ENCODE results near the gene RHBDL1.

Gene RHBDL1

GRCh38 chr16:629185-629832 is 46.2 kb upstream of the RHBDL1 start:
- TF ChIP-seq CTCF (IDR thresholded peaks at IDR 0.05; ENCODE audit: borderline replicate concordance, insufficient read depth, low read depth, low read length) = no peak
- H3K4me3 ChIP-seq (ENCODE audit: low read depth, low read length) = no peak overlapping the region

GRCh38 chr16:629833-630248 is 45.6 kb upstream of the RHBDL1 start:
- no peak overlapping the region for H3K4me3 ChIP-seq (ENCODE audit: low read depth, low read length)
- no peak for TF ChIP-seq CTCF (IDR thresholded peaks at IDR 0.05; ENCODE audit: borderline replicate concordance, insufficient read depth, low read depth, low read length)

- no peak overlapping the region for H3K4me3 ChIP-seq (ENCODE audit: low read depth, low read length)
Observed at GRCh38 chr16:630249-630814, 45.1 kb upstream of the RHBDL1 start.

GRCh38 chr16:630815-631405 is 44.6 kb upstream of the RHBDL1 start, which contains the start of gene WFIKKN1:
WFIKKN1 (plus strand) TSS chr16:630985; CDS start chr16:631254, 269 bp downstream.
- no peak for TF ChIP-seq CTCF (IDR thresholded peaks at IDR 0.05; ENCODE audit: borderline replicate concordance, insufficient read depth, low read depth, low read length)
- no peak within 1 kb of the TSS for H3K4me3 ChIP-seq (ENCODE audit: low read depth, low read length)

More at GRCh38 chr16:630249-630814, 45.1 kb upstream of the RHBDL1 start:
- TF ChIP-seq CTCF (IDR thresholded peaks at IDR 0.05; ENCODE audit: borderline replicate concordance, insufficient read depth, low read depth, low read length) = no peak

- no peak for TF ChIP-seq CTCF (IDR thresholded peaks at IDR 0.05; ENCODE audit: borderline replicate concordance, insufficient read depth, low read depth, low read length)
- H3K4me3 ChIP-seq (ENCODE audit: low read depth, low read length) = no peak overlapping the region
Observed at GRCh38 chr16:631808-632358, 43.6 kb upstream of the RHBDL1 start.

- no peak for TF ChIP-seq CTCF (IDR thresholded peaks at IDR 0.05; ENCODE audit: borderline replicate concordance, insufficient read depth, low read depth, low read length)
- no peak overlapping the region for H3K4me3 ChIP-seq (ENCODE audit: low read depth, low read length)
Observed at GRCh38 chr16:632486-633335, 42.8 kb upstream of the RHBDL1 start.
